K562 (cell line): ENCODE data around the gene EFHC2.

ENCODE experiments used
- CHCHD3 ChIP-seq: fragments of 250-450 bp; sonication (Bioruptor Pico); IDR thresholded peaks from 2 replicates; pipeline ENCODE4 v2.1.2; 2022; ENCODE audit warnings: mild to moderate bottlenecking
- EP400 ChIP-seq: fragments of 450-650 bp; IDR thresholded peaks from 2 replicates; pipeline ENCODE4 v1.6.1; 2017; ENCODE audit warnings: antibody characterized with exemption, mild to moderate bottlenecking, moderate library complexity
- EZH2 ChIP-seq: IDR thresholded peaks from 2 replicates; pipeline ENCODE4 v1.6.1; 2012; ENCODE audit warnings: low read depth, mild to moderate bottlenecking, inconsistent platforms, low read length, borderline replicate concordance
- ZBTB2 ChIP-seq: fragments of 450-650 bp; IDR thresholded peaks from 2 replicates; pipeline ENCODE4 v1.6.1; 2016; ENCODE audit warnings: antibody characterized with exemption
- ZFX ChIP-seq: sonication (generic); formaldehyde crosslinking; IDR thresholded peaks from 2 replicates; pipeline ENCODE4 v1.8.0; 2022; ENCODE audit warnings: mild to moderate bottlenecking, missing genetic modification reagents, moderate library complexity
- TF ChIP-seq, protein P1 (sequence below), 3 experiments: IDR thresholded peaks in 2 of 3; conservative IDR thresholded peaks in 1 of 3; 2 replicates each; pipeline ENCODE4 v1.5.1; 2011 to 2012; ENCODE audit warnings: low read length in 3 of 3, mild to moderate bottlenecking in 3 of 3, control low read depth in 2 of 3, improper control_type of control experiment in 1 of 3, inconsistent platforms in 1 of 3, low read depth in 1 of 3, mixed read lengths in 1 of 3, moderate library complexity in 1 of 3; ENCODE audit not compliant: insufficient read depth in 2 of 3

- TF ChIP-seq EZH2: no peak
- TF ChIP-seq, protein P1, sequence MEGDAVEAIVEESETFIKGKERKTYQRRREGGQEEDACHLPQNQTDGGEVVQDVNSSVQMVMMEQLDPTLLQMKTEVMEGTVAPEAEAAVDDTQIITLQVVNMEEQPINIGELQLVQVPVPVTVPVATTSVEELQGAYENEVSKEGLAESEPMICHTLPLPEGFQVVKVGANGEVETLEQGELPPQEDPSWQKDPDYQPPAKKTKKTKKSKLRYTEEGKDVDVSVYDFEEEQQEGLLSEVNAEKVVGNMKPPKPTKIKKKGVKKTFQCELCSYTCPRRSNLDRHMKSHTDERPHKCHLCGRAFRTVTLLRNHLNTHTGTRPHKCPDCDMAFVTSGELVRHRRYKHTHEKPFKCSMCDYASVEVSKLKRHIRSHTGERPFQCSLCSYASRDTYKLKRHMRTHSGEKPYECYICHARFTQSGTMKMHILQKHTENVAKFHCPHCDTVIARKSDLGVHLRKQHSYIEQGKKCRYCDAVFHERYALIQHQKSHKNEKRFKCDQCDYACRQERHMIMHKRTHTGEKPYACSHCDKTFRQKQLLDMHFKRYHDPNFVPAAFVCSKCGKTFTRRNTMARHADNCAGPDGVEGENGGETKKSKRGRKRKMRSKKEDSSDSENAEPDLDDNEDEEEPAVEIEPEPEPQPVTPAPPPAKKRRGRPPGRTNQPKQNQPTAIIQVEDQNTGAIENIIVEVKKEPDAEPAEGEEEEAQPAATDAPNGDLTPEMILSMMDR (IDR thresholded peaks at IDR 0.05 in 2 of 3, conservative IDR thresholded peaks at IDR 0.05 in 1 of 3; ENCODE audit: insufficient read depth in 2 of 3, low read depth in 1 of 3, low read length in 3 of 3): no peak
- TF ChIP-seq EP400: no peak
- no peak for TF ChIP-seq ZFX (CRISPR knock-in tag)
- no peak for TF ChIP-seq ZBTB2
- no peak for TF ChIP-seq CHCHD3 (CRISPR knock-in tag)
Measured at GRCh38 chrX:44189116-44189515, 154.4 kb downstream of the EFHC2 start.
